HG02884 (cell line): ENCODE data around the gene TM6SF1.

Source experiments
- ATAC-seq: cut with Tn5 transposase; IDR thresholded peaks from one replicate; pipeline ENCODE4 v1.9.1; 2021; ENCODE audit warnings: mild to moderate bottlenecking, moderate library complexity; ENCODE audit not compliant: unreplicated experiment

TM6SF1 gene

GRCh38 chr15:83170474-83171165, 63.2 kb downstream of the TM6SF1 start:
- ATAC-seq = no peak

GRCh38 chr15:83174891-83175290, 67.4 kb downstream of the TM6SF1 start:
- no peak for ATAC-seq

- ATAC-seq = no peak
These were observed 70.9 kb downstream of the TM6SF1 start for GRCh38 chr15:83178390-83178789.

- ATAC-seq = no peak
These were observed 71.5 kb downstream of the TM6SF1 start for GRCh38 chr15:83178869-83179325.

- no peak for ATAC-seq
These were observed 78.1 kb downstream of the TM6SF1 start for GRCh38 chr15:83185561-83185960.
